ENCODE results near the gene EXOSC6. TPM values are rescaled to one million over a fixed set of nuclear protein-coding genes. Genes with fewer than 3 reads are reported as not detected.
"Not testable (repeated sequence)": the region's sequence is repeated elsewhere in the genome, so short reads cannot be mapped to it uniquely, and the experiment has no call there.

EXOSC6 gene
- total RNA-seq, 2 donors from 2014 or later, result 29.7 to 44.9 TPM

GRCh38 chr16:70197611-70198010, 54.1 kb downstream of the EXOSC6 start:
- intact Hi-C loops (cut with DNase I); H3K9me3 ChIP-seq; DNase-seq (ENCODE audit: low spot score); H3K27ac ChIP-seq; H3K4me3 ChIP-seq; H3K36me3 ChIP-seq; H3K4me1 ChIP-seq (replicated peaks); H3K27me3 ChIP-seq (replicated peaks; ENCODE audit: insufficient read depth): not testable (repeated sequence)
- 65% methylated on average over 7 of the region's 7 CpGs for WGBS

Small RNA genes within 50 kb of the gene (small RNA-seq; reads per million reads assigned to genes)
- gene AC009060.2 (0 reads per million in 2 donors), gene RN7SL279P (0 reads per million in 2 donors)

Other genes starting within 250 kb of the EXOSC6 start
- 10 to 100 TPM; 17.2 to 50.4 TPM for gene PDPR, start 137.6 kb downstream of the EXOSC6 start, total RNA-seq
- 1 to 10 TPM in 1 of 2 donors, under 1 TPM in 1; 0.41 to 2.8 TPM for gene CLEC18C, start 78.2 kb downstream of the EXOSC6 start, total RNA-seq
- 10 to 100 TPM; 79.1 to 93.1 TPM for gene AARS1, start 37.6 kb upstream of the EXOSC6 start, total RNA-seq
- 10 to 100 TPM; 27.4 to 37.0 TPM for gene DDX19B, start 47.2 kb upstream of the EXOSC6 start, total RNA-seq
- 10 to 100 TPM; 27.7 to 42.8 TPM for gene DDX19A, start 95.0 kb upstream of the EXOSC6 start, total RNA-seq
- gene ST3GAL2, start 187.2 kb upstream of the EXOSC6 start, total RNA-seq, result 10 to 100 TPM in 1 of 2 donors, 1 to 10 TPM in 1; 8.7 to 54.5 TPM
- gene FCSK, start 202.7 kb upstream of the EXOSC6 start, total RNA-seq, result 10 to 100 TPM; 23.0 to 33.1 TPM